Erythroblast (primary cell): ENCODE measurements around the gene SENP3.

Experiments
- DNase-seq, 2 experiments: peaks; one replicate each; lab custom pipeline; 2025; lab: John Stamatoyannopoulos, UW
- GATA1 ChIP-seq: IDR thresholded peaks from 2 replicates; pipeline ENCODE4 v1.6.1; 2011; ENCODE audit warnings: low read depth, mild to moderate bottlenecking, control low read depth, low read length, moderate library complexity
- POLR2A ChIP-seq: IDR thresholded peaks from 2 replicates; pipeline ENCODE4 v1.6.1; 2011; ENCODE audit warnings: mild to moderate bottlenecking, low read length

SENP3 gene

GRCh38 chr17:7561589-7562207, at the start of gene SENP3:
TSS of gene SENP3 (plus strand) at chr17:7561919. CDS start at chr17:7563077, 1,158 bp downstream.
- TF ChIP-seq POLR2A = peak; percentile 71
- TF ChIP-seq GATA1 = no peak
- peak; percentile 95 to 97 for DNase-seq

DNA sequence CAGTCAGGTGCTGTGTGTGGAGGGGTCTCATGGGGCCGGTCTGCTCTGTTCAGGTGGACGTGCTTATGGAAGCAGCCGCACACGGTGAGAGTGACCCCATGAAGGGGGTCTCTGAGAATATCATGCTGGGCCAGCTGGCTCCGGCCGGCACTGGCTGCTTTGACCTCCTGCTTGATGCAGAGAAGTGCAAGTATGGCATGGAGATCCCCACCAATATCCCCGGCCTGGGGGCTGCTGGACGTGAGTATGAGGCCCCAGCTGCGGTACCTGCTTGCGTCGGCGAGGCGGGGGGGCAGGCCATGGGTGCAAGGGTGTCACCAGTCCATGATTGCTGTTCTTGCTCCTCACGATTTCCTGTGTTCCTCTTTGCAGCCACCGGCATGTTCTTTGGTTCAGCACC, 49.6 kb upstream of the SENP3 start:
- DNase-seq = no peak
- no peak for TF ChIP-seq GATA1
- TF ChIP-seq POLR2A = no peak

DNA sequence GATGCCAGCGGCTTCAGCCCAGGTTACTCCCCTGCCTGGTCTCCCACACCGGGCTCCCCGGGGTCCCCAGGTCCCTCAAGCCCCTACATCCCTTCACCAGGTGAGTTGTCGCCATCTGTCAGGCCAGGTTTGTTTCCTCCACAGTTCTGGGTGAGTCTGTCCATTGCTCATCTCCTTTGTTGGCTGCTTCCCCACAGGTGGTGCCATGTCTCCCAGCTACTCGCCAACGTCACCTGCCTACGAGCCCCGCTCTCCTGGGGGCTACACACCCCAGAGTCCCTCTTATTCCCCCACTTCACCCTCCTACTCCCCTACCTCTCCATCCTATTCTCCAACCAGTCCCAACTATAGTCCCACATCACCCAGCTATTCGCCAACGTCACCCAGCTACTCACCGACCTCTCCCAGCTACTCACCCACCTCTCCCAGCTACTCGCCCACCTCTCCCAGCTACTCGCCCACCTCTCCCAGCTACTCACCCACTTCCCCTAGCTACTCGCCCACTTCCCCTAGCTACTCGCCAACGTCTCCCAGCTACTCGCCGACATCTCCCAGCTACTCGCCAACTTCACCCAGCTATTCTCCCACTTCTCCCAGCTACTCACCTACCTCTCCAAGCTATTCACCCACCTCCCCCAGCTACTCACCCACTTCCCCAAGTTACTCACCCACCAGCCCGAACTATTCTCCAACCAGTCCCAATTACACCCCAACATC, 48.7 kb upstream of the SENP3 start:
- DNase-seq = no peak
- TF ChIP-seq POLR2A (no peak), GATA1 (no peak)

- TF ChIP-seq GATA1 (no peak), POLR2A (no peak)
- no peak for DNase-seq
These were observed 47.8 kb upstream of the SENP3 start for GRCh38 chr17:7513850-7514419.

DNA sequence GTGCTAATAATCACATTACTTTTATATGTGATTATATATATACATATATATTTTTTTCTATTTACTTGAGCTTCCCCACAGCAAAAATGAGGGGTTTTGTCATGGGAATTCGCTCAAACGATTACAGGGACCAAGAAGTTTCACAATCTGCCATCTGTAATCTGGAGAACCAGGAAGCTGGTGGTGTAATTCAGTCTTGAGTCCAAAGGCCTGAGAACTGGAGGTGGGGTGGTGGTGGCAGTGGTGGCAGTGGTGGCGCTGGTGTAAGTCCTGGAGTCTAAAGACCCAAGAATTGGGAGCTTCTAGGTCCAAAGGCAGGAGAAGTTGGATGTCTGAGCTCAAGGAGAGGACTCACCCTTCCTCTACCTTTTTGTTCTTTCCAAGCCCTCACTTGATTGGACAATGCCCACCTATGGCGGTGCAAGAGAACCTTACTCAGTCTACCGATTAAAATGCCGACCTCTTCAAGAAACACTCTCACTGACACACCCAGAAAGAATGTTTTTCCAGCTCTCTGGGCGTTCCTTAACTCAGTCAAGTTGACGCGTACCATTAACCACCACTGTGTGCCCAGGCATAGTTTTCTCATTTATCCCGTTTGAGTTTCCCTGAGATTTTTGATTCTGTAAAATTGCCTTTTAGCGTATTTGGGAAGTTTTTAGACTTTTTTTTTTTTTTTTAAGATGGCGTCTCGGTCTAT, 45.7 kb upstream of the SENP3 start:
- DNase-seq = no peak
- no peak for TF ChIP-seq GATA1
- TF ChIP-seq POLR2A = no peak

GRCh38 chr17:7523033-7523432, 38.7 kb upstream of the SENP3 start:
- peak; percentile 74 to 80 for DNase-seq
- TF ChIP-seq POLR2A = no peak
- TF ChIP-seq GATA1 = no peak

DNA sequence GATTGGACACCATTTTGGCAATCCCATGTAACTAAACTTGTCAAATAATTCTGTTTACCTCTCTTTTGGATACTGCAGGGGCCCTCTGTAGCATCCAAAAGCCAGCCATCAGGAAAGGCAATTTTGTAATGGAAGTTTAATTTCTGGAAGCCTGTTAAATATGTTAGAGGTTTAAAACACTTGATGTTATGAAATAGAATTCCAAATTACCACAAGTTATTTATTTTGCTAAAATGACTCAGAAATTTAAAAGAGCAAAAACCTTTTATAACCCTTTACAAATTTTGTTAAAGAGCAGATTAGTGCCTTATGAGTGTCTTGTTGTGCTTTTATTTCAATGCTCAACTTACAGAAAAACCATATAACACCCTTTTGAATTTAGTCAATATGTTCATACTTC, 32.9 kb upstream of the SENP3 start:
- no peak for TF ChIP-seq POLR2A
- no peak for TF ChIP-seq GATA1

DNA sequence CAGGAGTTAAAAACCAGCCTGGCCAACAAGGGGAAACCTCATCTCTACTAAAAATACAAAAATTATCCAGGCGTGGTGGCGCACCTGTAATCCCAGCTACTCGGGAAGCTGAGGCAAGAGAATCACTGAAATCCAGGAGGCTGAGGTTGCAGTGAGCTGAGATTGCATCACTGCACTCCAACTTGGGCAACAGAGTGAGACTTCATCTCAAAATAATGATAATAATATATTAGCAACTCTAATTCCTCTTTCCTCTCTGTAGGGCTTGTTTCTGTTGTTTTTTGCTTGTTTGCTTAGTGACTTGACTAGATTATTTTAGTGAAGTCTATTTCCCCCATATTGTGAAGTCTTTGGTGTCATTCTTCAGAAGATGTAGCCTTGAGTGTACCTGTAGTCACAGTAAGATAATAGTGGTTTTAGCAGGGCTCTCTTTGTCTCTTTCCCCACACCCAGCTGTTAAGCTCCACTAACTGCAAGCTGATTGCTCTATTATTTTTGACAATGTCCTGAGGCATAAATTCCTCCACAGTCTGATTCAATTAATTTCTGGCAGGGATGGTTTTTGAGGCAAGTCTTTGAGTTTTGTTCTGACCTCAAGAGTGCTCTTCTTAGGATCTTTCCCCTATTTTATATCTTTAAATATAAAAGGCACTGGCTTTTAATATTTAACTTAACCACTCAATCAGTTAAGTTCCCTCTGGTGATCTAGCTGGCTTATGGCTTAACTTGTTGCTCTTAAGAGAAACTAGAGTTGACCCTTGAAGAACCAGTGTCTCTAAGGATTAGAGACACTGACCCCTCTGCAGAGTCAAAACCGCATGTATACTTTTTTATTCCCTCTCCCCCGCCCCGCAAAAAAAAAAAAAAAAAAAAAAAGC, 31.5 kb upstream of the SENP3 start:
- no peak for DNase-seq
- TF ChIP-seq GATA1 = no peak
- no peak for TF ChIP-seq POLR2A

More for the DNA sequence above, 32.9 kb upstream of the SENP3 start:
- no peak for DNase-seq

DNA sequence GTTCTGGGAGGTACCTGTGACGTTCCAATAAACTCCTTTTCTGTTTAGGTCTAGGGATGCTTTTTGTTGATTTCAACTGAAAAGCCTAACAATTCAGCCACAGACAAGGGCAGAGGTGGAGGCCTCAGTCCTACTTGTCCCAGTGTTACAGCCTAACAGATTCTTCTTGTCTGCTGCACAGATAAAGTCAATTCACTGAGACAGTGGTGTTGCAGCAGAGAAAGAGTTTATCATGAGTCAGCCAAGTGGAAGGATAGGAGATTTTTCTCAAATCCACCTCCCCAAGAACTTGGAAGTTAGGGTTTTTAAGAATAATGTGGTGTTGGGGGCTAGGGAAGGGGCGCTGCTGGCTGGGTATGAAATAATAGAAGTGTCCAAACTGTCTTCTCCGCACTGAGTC, 23.7 kb upstream of the SENP3 start:
- TF ChIP-seq GATA1 = no peak
- DNase-seq = no peak

- no peak for DNase-seq
- TF ChIP-seq GATA1 (no peak), POLR2A (no peak)
These were observed 22.7 kb upstream of the SENP3 start for GRCh38 chr17:7538891-7539545.

DNA sequence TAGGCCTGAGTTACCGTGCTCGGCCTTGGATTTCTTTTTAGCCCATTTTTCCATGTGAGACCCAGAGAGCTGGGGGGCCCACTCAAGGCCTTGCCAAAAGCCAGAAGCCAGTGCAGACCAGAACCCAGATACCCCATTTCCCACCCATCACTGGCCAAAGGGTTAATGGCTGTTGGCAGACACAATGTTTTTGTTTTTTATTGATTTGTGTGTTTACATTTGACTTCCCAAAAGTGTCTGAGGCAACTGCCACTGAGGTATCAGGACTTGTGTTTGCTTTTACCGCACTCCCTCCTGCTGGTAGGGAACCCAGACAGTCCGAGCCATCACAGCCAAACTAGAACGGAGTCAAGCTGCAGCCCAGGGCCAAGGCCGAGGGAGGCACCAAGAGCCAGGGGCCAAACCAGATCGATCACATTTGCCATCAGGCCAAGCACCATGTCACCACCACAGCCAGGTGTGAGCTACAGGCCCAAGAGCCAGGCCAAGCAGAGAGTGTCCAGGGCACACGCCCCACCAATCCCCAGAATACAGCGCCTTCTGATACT, 20.6 kb upstream of the SENP3 start:
- TF ChIP-seq GATA1 (no peak), POLR2A (no peak)
- DNase-seq = no peak

GRCh38 chr17:7544911-7545310, 16.8 kb upstream of the SENP3 start:
- TF ChIP-seq GATA1 (no peak), POLR2A (no peak)
- no peak for DNase-seq
